HepG2 (cell line): ENCODE measurements around the gene ARL10. TPM values are rescaled to one million over a fixed set of nuclear protein-coding genes. Genes with fewer than 3 reads are reported as not detected.

ENCODE experiments used
- CBX5 ChIP-seq: sonication (generic); formaldehyde crosslinking; IDR thresholded peaks from 2 replicates; pipeline ENCODE4 v1.4.0; 2020; ENCODE audit warnings: missing genetic modification reagents, borderline replicate concordance
- ISX ChIP-seq: sonication (generic); formaldehyde crosslinking; conservative IDR thresholded peaks from 2 replicates; pipeline ENCODE4 v1.5.0; 2020; ENCODE audit warnings: missing genetic modification reagents
- MED1 ChIP-seq: sonication (generic); formaldehyde crosslinking; IDR thresholded peaks from 2 replicates; pipeline ENCODE4 v1.4.0; 2020; ENCODE audit warnings: missing genetic modification reagents
- PHF5A ChIP-seq: IDR thresholded peaks from one replicate; pipeline ENCODE4 v1.6.1; 2018; ENCODE audit warnings: low read depth, missing genetic modification reagents; ENCODE audit not compliant: unreplicated experiment
- PITX1 ChIP-seq: sonication (generic); formaldehyde crosslinking; IDR thresholded peaks from 2 replicates; pipeline ENCODE4 v1.5.1; 2020; ENCODE audit warnings: mild to moderate bottlenecking, missing genetic modification reagents
- PLRG1 ChIP-seq: fragments of 450-650 bp; conservative IDR thresholded peaks from 2 replicates; pipeline ENCODE4 v1.6.1; 2016
- RNF2 ChIP-seq: fragments of 450-650 bp; conservative IDR thresholded peaks from 2 replicates; pipeline ENCODE4 v1.6.1; 2016; ENCODE audit warnings: low read depth
- TOE1 ChIP-seq: sonication (generic); formaldehyde crosslinking; IDR thresholded peaks from 2 replicates; pipeline ENCODE4 v1.4.0; 2020; ENCODE audit warnings: mild to moderate bottlenecking, missing genetic modification reagents
- WIZ ChIP-seq: sonication (generic); formaldehyde crosslinking; IDR thresholded peaks from 2 replicates; pipeline ENCODE4 v1.5.1; 2020; ENCODE audit warnings: mild to moderate bottlenecking, missing genetic modification reagents
- YY1 ChIP-seq: IDR thresholded peaks from 2 replicates; pipeline ENCODE4 v1.6.1; 2011; ENCODE audit warnings: low read length, low read depth, moderate library complexity, mild to moderate bottlenecking; ENCODE audit not compliant: insufficient read depth, insufficient replicate concordance
- ZHX2 ChIP-seq, 2 experiments: sonication (generic) in 1 of 2; formaldehyde crosslinking in 1 of 2; IDR thresholded peaks; 2 replicates each; pipeline versions ENCODE4 v1.6.1 to v1.9.0; 2014 to 2022; ENCODE audit warnings: antibody characterized with exemption in 1 of 2, borderline replicate concordance in 1 of 2, inconsistent platforms in 1 of 2, low read depth in 1 of 2, missing genetic modification reagents in 1 of 2
- ZNF276 ChIP-seq: sonication (generic); formaldehyde crosslinking; IDR thresholded peaks from 2 replicates; pipeline ENCODE4 v1.4.0; 2020; ENCODE audit warnings: mild to moderate bottlenecking, low read depth, missing genetic modification reagents
- ZNF512 ChIP-seq: sonication (generic); formaldehyde crosslinking; IDR thresholded peaks from 2 replicates; pipeline ENCODE4 v1.4.0; 2020; ENCODE audit warnings: mild to moderate bottlenecking, missing genetic modification reagents
- ZNF674 ChIP-seq: sonication (generic); formaldehyde crosslinking; IDR thresholded peaks from 2 replicates; pipeline ENCODE4 v1.5.0; 2020; ENCODE audit warnings: low read depth, mild to moderate bottlenecking, missing genetic modification reagents
- polyA plus RNA-seq, 8 experiments: library from polyadenylated mRNA; depleted of rRNA in 3 of 8; stranded (reverse) in 7 of 8; unstranded in 1 of 8; fragments of >200 nt; fragmentation: Illumina TruSeq in 4 of 8; extraction: Trizol in 4 of 8; gene quantifications; 2 replicates each; pipeline versions ENCODE4 v1.2.1 to v1.2.3, GENCODE V29; 2011 to 2016; ENCODE audit warnings: low read depth in 4 of 8, missing spikeins in 1 of 8, mixed read lengths in 1 of 8; ENCODE audit not compliant: insufficient read depth in 1 of 8
- total RNA-seq, 5 experiments: library from RNA; depleted of rRNA; stranded (reverse); fragments of >200 nt; fragmentation: Illumina TruSeq; extraction: Trizol; gene quantifications; 2 replicates each; pipeline ENCODE4 v1.2.3, GENCODE V29; 2016; ENCODE audit warnings: low read depth in 1 of 5
- TF ChIP-seq, protein P1 (sequence below): IDR thresholded peaks from 2 replicates; pipeline ENCODE4 v1.6.1; 2016; ENCODE audit warnings: mild to moderate bottlenecking

ARL10 gene
- total and polyA plus RNA-seq, 2 of the 13 experiments (the other 11 are each of a cell fraction or from before 2014, with no cell fraction given): 0.18 to 0.50 TPM

DNA sequence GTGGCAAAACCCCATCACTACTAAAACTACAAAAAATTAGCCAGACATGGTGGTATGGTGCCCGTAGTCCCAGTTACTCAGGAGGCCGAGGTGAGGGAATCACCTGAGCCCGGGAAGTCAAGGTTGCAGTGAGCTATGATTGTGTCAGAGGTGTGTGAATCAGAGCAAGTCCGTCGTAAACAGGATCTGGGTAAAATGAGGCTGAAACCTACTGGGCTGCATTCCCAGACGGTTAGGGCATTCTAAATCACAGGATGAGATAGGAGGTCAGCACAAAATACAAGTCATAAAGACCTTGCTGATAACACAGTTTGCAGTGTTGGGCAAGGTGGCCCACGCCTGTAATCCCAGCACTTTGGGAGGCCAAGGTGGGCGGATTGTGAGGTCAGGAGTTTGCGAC is 53.0 kb downstream of the ARL10 start (continued):
- TF ChIP-seq MED1 (CRISPR knock-in tag) (peak; percentile 47; the same call in 1 of the 2 replicates), RNF2 (no peak), ZNF276 (no peak), YY1 (no peak), PLRG1 (no peak), ZHX2 (IDR thresholded peaks at IDR 0.05; ENCODE audit: low read depth) (no peak), ZHX2 (CRISPR knock-in tag; IDR thresholded peaks at IDR 0.05; ENCODE audit: borderline replicate concordance) (no peak), ISX (CRISPR knock-in tag) (no peak), PHF5A (CRISPR knock-in tag) (no peak), CBX5 (no peak), ZNF674 (CRISPR knock-in tag) (no peak), WIZ (CRISPR knock-in tag) (no peak), ZNF512 (no peak), PITX1 (0 out of 2 replicates have a peak, but pooled peaks have one; percentile 44), TOE1 (CRISPR knock-in tag) (no peak)
- TF ChIP-seq, protein P1, sequence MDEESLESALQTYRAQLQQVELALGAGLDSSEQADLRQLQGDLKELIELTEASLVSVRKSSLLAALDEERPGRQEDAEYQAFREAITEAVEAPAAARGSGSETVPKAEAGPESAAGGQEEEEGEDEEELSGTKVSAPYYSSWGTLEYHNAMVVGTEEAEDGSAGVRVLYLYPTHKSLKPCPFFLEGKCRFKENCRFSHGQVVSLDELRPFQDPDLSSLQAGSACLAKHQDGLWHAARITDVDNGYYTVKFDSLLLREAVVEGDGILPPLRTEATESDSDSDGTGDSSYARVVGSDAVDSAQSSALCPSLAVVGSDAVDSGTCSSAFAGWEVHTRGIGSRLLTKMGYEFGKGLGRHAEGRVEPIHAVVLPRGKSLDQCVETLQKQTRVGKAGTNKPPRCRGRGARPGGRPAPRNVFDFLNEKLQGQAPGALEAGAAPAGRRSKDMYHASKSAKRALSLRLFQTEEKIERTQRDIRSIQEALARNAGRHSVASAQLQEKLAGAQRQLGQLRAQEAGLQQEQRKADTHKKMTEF (CRISPR knock-in tag): no peak
